MCF 10A (cell line): ENCODE measurements around the gene IL23A. TPM values are rescaled to one million over a fixed set of nuclear protein-coding genes. Genes with fewer than 3 reads are reported as not detected.
A peak's percentile ranks its signal among the peaks of the same experiment; 100 is the strongest.

ENCODE experiments used
- BruUV-seq: library from RNA; stranded (reverse); fragments of 400-500 nt; replicated peaks from 2 replicates; lab custom pipeline; 2021; lab: Mats Ljungman, UMichigan
- CTCF ChIA-PET: fragments of 300-600 bp; sonication (Branson Sonifier 250); formaldehyde crosslinking; extraction: SDS; loops from one replicate; lab custom pipeline; 2021; ENCODE audit warnings: antibody characterized with exemption, inconsistent platforms; lab: Yijun Ruan, JAX
- POLR2A ChIA-PET: fragments of 300-600, 350-650 bp; sonication (Branson Sonifier 250); formaldehyde crosslinking; extraction: SDS; loops from one replicate; lab custom pipeline; 2020; ENCODE audit warnings: antibody characterized with exemption, inconsistent platforms; lab: Yijun Ruan, JAX
- DNase-seq: peaks from one replicate; pipeline ENCODE4 v3.0.0-alpha.2; 2018; ENCODE audit not compliant: unreplicated experiment
- H3K27ac Mint-ChIP-seq: one replicate; pipeline ENCODE4 v1.8.0; 2022; ENCODE audit warnings: mild to moderate bottlenecking, low read depth, mixed read lengths; ENCODE audit not compliant: unreplicated experiment
- H3K27me3 Mint-ChIP-seq: one replicate; pipeline ENCODE4 v1.8.0; 2022; ENCODE audit warnings: mixed read lengths; ENCODE audit not compliant: insufficient read depth, unreplicated experiment
- H3K36me3 Mint-ChIP-seq: one replicate; pipeline ENCODE4 v1.8.0; 2022; ENCODE audit warnings: mild to moderate bottlenecking, moderate library complexity, mixed read lengths; ENCODE audit not compliant: insufficient read depth, unreplicated experiment
- H3K4me1 Mint-ChIP-seq: one replicate; pipeline ENCODE4 v1.8.0; 2022; ENCODE audit warnings: mixed read lengths; ENCODE audit not compliant: insufficient read depth, unreplicated experiment
- H3K4me3 Mint-ChIP-seq: one replicate; pipeline ENCODE4 v1.8.0; 2022; ENCODE audit warnings: mild to moderate bottlenecking, moderate library complexity, mixed read lengths; ENCODE audit not compliant: unreplicated experiment
- H3K9me3 Mint-ChIP-seq: one replicate; pipeline ENCODE4 v1.8.0; 2022; ENCODE audit warnings: mixed read lengths; ENCODE audit not compliant: unreplicated experiment
- CTCF ChIP-seq: fragments of 200-600 bp; IDR thresholded peaks from one replicate; pipeline ENCODE4 v1.8.0; 2022; ENCODE audit warnings: antibody characterized with exemption, mild to moderate bottlenecking; ENCODE audit not compliant: unreplicated experiment
- intact Hi-C: fragments of 100-400 bp; cut with micrococcal nuclease; formaldehyde crosslinking; loops from 2 replicates; pipeline ENCODE4 v1.14.1; 2022
- total RNA-seq: library from RNA; stranded (reverse); gene quantifications from 2 replicates; pipeline ENCODE4 v1.2.3, GENCODE V29; 2022

IL23A gene
- total RNA-seq, 1 experiment from 2014 or later, result 0.61 TPM

GRCh38 chr12:56297400-56297799, 41.3 kb upstream of the IL23A start:
- no peak for TF ChIP-seq CTCF
- H3K9me3 Mint-ChIP-seq, result no peaks in the 10 kb centered on the region
- peaks cover 60% of the 10 kb centered on the region for H3K36me3 Mint-ChIP-seq
- intact Hi-C loops, result no loop called here
- no peak overlapping the region for H3K27ac Mint-ChIP-seq
- no peaks in the 10 kb centered on the region for H3K27me3 Mint-ChIP-seq
- DNase-seq, result no peak
- POLR2A ChIA-PET, result interaction anchor here (0.6 to 3.9 kb wide), 3 partner anchors 9 to 61 kb away, joined by 4 to 27 read pairs (median 13); no protein-coding TSS in a partner anchor
- CTCF ChIA-PET, result interaction anchor here (0.6 to 1.9 kb wide), 8 partner anchors 15 to 192 kb away, joined by 3 to 8 read pairs (median 3); partner anchors contain the start of gene ANKRD52
- H3K4me3 Mint-ChIP-seq, result peak overlapping the region; percentile 25
- peaks cover 18% of the 10 kb centered on the region for H3K4me1 Mint-ChIP-seq
- no TSS peak for BruUV-seq

- peaks cover 68% of the 10 kb centered on the region for H3K36me3 Mint-ChIP-seq
- no peak for TF ChIP-seq CTCF
- H3K4me3 Mint-ChIP-seq, result peak overlapping the region; percentile 95
- H3K27me3 Mint-ChIP-seq, result no peaks in the 10 kb centered on the region
- peaks cover 19% of the 10 kb centered on the region for H3K4me1 Mint-ChIP-seq
- H3K27ac Mint-ChIP-seq, result peak overlapping the region; percentile 84
- H3K9me3 Mint-ChIP-seq, result no peaks in the 10 kb centered on the region
- ChIA-PET CTCF (interaction anchor here (0.6 to 1.2 kb wide), 5 partner anchors 8 to 107 kb away, joined by 3 to 4 read pairs (median 4); no protein-coding TSS in a partner anchor), POLR2A (interaction anchor here (0.6 to 3.9 kb wide), 38 partner anchors 8 to 481 kb away, joined by 3 to 27 read pairs (median 4); partner anchors contain the start of genes ANKRD52, ESYT1, MYL6 and ORMDL2)
- DNase-seq, result no peak
- BruUV-seq, result no TSS peak
- intact Hi-C loops, result no loop called here
These were observed 39.9 kb upstream of the IL23A start for GRCh38 chr12:56298828-56299227.

GRCh38 chr12:56299308-56299852, 39.3 kb upstream of the IL23A start:
- Mint-ChIP-seq H3K4me3 (peak overlapping the region; percentile 95), H3K27me3 (no peaks in the 10 kb centered on the region), H3K27ac (peak overlapping the region; percentile 84), H3K9me3 (no peaks in the 10 kb centered on the region), H3K36me3 (peaks cover 68% of the 10 kb centered on the region), H3K4me1 (peaks cover 19% of the 10 kb centered on the region)
- BruUV-seq, result TSS peak; percentile 46
- CTCF ChIA-PET, result interaction anchor here (0.6 to 1.4 kb wide), 3 partner anchors 8 to 306 kb away, joined by 3 to 4 read pairs (median 4); partner anchors contain the start of gene ANKRD52
- POLR2A ChIA-PET, result interaction anchor here (0.6 to 3.9 kb wide), 41 partner anchors 8 to 482 kb away, joined by 3 to 27 read pairs (median 4); partner anchors contain the start of genes ANKRD52, ESYT1, MYL6 and NACA
- intact Hi-C loops, result no loop called here
- TF ChIP-seq CTCF, result no peak
- peak; percentile 45 for DNase-seq

- no TSS peak for BruUV-seq
- TF ChIP-seq CTCF, result no peak
- CTCF ChIA-PET, result interaction anchor here (0.6 to 1.4 kb wide), 4 partner anchors 9 to 305 kb away, joined by 3 to 4 read pairs (median 4); partner anchors contain the start of gene ANKRD52
- Mint-ChIP-seq H3K27ac (peak within 1 kb of the TSS; percentile 84), H3K36me3 (peaks cover 70% of the 10 kb centered on the region), H3K27me3 (no peaks in the 10 kb centered on the region), H3K4me1 (peaks cover 19% of the 10 kb centered on the region), H3K4me3 (peak within 1 kb of the TSS; percentile 95), H3K9me3 (no peaks in the 10 kb centered on the region)
- peak; percentile 99 for DNase-seq
- POLR2A ChIA-PET, result interaction anchor here (0.6 to 3.9 kb wide), 33 partner anchors 8 to 869 kb away, joined by 3 to 27 read pairs (median 5); partner anchors contain the start of genes ANKRD52, ESYT1, NACA and ORMDL2
- intact Hi-C loops, result loop anchor here (1.0 kb wide), 1 partner anchor 16 kb away; no protein-coding TSS in a partner anchor
These were observed 38.6 kb upstream of the IL23A start, which contains the start of gene CS for GRCh38 chr12:56299853-56300643. Gene CS (minus strand): TSS chr12:56300330. CDS start chr12:56300201, 129 bp downstream.
